Cardiac muscle cell (in vitro differentiated cells and primary cell): ENCODE measurements around the gene ORAI3. TPM values are rescaled to one million over a fixed set of nuclear protein-coding genes. Genes with fewer than 3 reads are reported as not detected.
A peak's percentile ranks its signal among the peaks of the same experiment; 100 is the strongest.

Experiments used
- DNase-seq, 2 donors: peaks; one replicate each; pipeline versions ENCODE4 v3.0.0 to v3.0.0-alpha.2; 2010 to 2017; ENCODE audit warnings: low read depth in 1 of 2, low spot score in 1 of 2
- H3K27ac ChIP-seq: fragments of 200-600 bp; sonication (generic); 2 replicates; pipeline ENCODE4 v1.5.1; 2016
- H3K27me3 ChIP-seq: fragments of 200-600 bp; sonication (generic); 2 replicates; pipeline ENCODE4 v1.6.0; 2016; ENCODE audit warnings: control low read depth
- H3K36me3 ChIP-seq: fragments of 200-600 bp; sonication (generic); 2 replicates; pipeline ENCODE4 v1.5.1; 2016; ENCODE audit warnings: control low read depth
- H3K4me1 ChIP-seq: fragments of 200-600 bp; sonication (generic); 2 replicates; pipeline ENCODE4 v1.8.1; 2017; ENCODE audit warnings: low read depth, mild to moderate bottlenecking, mixed run types
- H3K4me3 ChIP-seq: fragments of 200-600 bp; sonication (generic); 2 replicates; pipeline ENCODE4 v1.5.1; 2016; ENCODE audit warnings: mild to moderate bottlenecking
- H3K9me3 ChIP-seq: fragments of 200-600 bp; sonication (generic); 2 replicates; pipeline ENCODE4 v1.5.1; 2017; ENCODE audit warnings: low read depth, mild to moderate bottlenecking, control low read depth
- polyA plus RNA-seq: library from polyadenylated mRNA; unstranded; fragments of >200 nt; fragmentation: Nextera tagmentation; extraction: Ambion mirVana; gene quantifications from 2 replicates; pipeline ENCODE4 v1.2.1, GENCODE V29; 2016
- total RNA-seq: library from RNA; depleted of rRNA; stranded (reverse); fragments of >200 nt; gene quantifications from 2 replicates; pipeline ENCODE4 v1.2.3, GENCODE V29; 2016
- TF ChIP-seq, protein P1 (sequence below): IDR thresholded peaks from 2 replicates; pipeline ENCODE4 v1.5.1; 2012; ENCODE audit warnings: low read depth, mild to moderate bottlenecking, low read length

Gene ORAI3
- total and polyA plus RNA-seq, 2 experiments from 2014 or later = 88.5 to 101 TPM

- no peaks in the 10 kb centered on the region for H3K27me3 ChIP-seq
- H3K9me3 ChIP-seq = no peaks in the 10 kb centered on the region
- peaks cover 4% of the 10 kb centered on the region for H3K4me1 ChIP-seq
- H3K36me3 ChIP-seq = peaks cover 2% of the 10 kb centered on the region
- peak overlapping the region; percentile 95 for H3K4me3 ChIP-seq
- peak; percentile 66 to 82 for DNase-seq
- TF ChIP-seq, protein P1, sequence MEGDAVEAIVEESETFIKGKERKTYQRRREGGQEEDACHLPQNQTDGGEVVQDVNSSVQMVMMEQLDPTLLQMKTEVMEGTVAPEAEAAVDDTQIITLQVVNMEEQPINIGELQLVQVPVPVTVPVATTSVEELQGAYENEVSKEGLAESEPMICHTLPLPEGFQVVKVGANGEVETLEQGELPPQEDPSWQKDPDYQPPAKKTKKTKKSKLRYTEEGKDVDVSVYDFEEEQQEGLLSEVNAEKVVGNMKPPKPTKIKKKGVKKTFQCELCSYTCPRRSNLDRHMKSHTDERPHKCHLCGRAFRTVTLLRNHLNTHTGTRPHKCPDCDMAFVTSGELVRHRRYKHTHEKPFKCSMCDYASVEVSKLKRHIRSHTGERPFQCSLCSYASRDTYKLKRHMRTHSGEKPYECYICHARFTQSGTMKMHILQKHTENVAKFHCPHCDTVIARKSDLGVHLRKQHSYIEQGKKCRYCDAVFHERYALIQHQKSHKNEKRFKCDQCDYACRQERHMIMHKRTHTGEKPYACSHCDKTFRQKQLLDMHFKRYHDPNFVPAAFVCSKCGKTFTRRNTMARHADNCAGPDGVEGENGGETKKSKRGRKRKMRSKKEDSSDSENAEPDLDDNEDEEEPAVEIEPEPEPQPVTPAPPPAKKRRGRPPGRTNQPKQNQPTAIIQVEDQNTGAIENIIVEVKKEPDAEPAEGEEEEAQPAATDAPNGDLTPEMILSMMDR = no peak
- peak overlapping the region; percentile 92 for H3K27ac ChIP-seq
Measured at GRCh38 chr16:30949650-30950515, 1.0 kb downstream of the ORAI3 start.

GRCh38 chr16:30950516-30951065 is 1.7 kb downstream of the ORAI3 start:
- H3K27ac ChIP-seq = peak overlapping the region; percentile 92
- no peak for DNase-seq
- no peaks in the 10 kb centered on the region for H3K27me3 ChIP-seq
- TF ChIP-seq, protein P1 = no peak
- no peaks in the 10 kb centered on the region for H3K9me3 ChIP-seq
- H3K36me3 ChIP-seq = no peaks in the 10 kb centered on the region
- peaks cover 4% of the 10 kb centered on the region for H3K4me1 ChIP-seq
- H3K4me3 ChIP-seq = peak overlapping the region; percentile 95

- H3K9me3 ChIP-seq = no peaks in the 10 kb centered on the region
- TF ChIP-seq, protein P1 = no peak
- no peak overlapping the region for H3K4me3 ChIP-seq
- peaks cover 4% of the 10 kb centered on the region for H3K4me1 ChIP-seq
- no peak for DNase-seq
- H3K27me3 ChIP-seq = no peaks in the 10 kb centered on the region
- H3K36me3 ChIP-seq = no peaks in the 10 kb centered on the region
- H3K27ac ChIP-seq = peak overlapping the region; percentile 92
Measured at GRCh38 chr16:30951193-30951592, 2.3 kb downstream of the ORAI3 start.

GRCh38 chr16:30951750-30952149 is 2.9 kb downstream of the ORAI3 start:
- TF ChIP-seq, protein P1 = no peak
- Histone ChIP-seq H3K27me3 (no peaks in the 10 kb centered on the region), H3K36me3 (no peaks in the 10 kb centered on the region), H3K9me3 (no peaks in the 10 kb centered on the region), H3K4me1 (peaks cover 4% of the 10 kb centered on the region), H3K4me3 (no peak overlapping the region), H3K27ac (no peak overlapping the region)
- peak in 1 of 2 donors; percentile 85 for DNase-seq

DNA sequence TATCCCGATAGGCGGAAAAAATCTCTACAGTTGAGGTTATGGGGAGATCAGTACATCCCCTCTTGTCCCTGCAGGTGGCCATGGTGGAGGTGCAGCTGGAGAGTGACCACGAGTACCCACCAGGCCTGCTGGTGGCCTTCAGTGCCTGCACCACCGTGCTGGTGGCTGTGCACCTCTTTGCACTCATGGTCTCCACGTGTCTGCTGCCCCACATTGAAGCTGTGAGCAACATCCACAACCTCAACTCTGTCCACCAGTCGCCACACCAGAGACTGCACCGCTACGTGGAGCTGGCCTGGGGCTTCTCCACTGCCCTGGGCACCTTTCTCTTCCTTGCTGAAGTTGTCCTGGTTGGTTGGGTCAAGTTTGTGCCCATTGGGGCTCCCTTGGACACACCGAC is 4.2 kb downstream of the ORAI3 start:
- H3K27ac ChIP-seq = peak overlapping the region; percentile 49
- DNase-seq = no peak
- TF ChIP-seq, protein P1 = no peak
- no peaks in the 10 kb centered on the region for H3K9me3 ChIP-seq
- H3K4me3 ChIP-seq = no peak overlapping the region
- no peaks in the 10 kb centered on the region for H3K36me3 ChIP-seq
- H3K4me1 ChIP-seq = peaks cover 4% of the 10 kb centered on the region
- no peaks in the 10 kb centered on the region for H3K27me3 ChIP-seq
